OCI-LY3 (cell line): ENCODE results near the gene TDRD1.

ENCODE experiments used
- H2AFZ ChIP-seq: fragments of 200-600, 300-600 bp; shearing (Covaris generic); 2 replicates; pipeline ENCODE4 v1.6.0; 2014; ENCODE audit warnings: antibody characterized with exemption, low read depth, low read length
- H3K27ac ChIP-seq: fragments of 200-600, 300-600 bp; sonication (generic); 2 replicates; pipeline ENCODE4 v1.5.1; 2014; ENCODE audit warnings: mild to moderate bottlenecking, low read length, moderate library complexity, mixed read lengths
- H3K27me3 ChIP-seq: fragments of 200-600, 300-600 bp; sonication (generic); 2 replicates; pipeline ENCODE4 v1.6.1; 2014; ENCODE audit warnings: low read depth, low read length, mixed read lengths
- H3K36me3 ChIP-seq: fragments of 200-600, 300-600 bp; sonication (generic); replicated peaks from 2 replicates; pipeline ENCODE3; 2014; ENCODE audit warnings: low read depth, low read length, mixed read lengths
- H3K4me1 ChIP-seq: fragments of 300-600, 200-600 bp; sonication (generic); 2 replicates; pipeline ENCODE4 v1.6.1; 2014; ENCODE audit warnings: low read length, mixed read lengths
- H3K4me2 ChIP-seq: fragments of 200-600, 300-600 bp; sonication (generic); 2 replicates; pipeline ENCODE4 v1.6.1; 2014; ENCODE audit warnings: low read length, mixed read lengths
- H3K4me3 ChIP-seq: fragments of 300-600, 200-600 bp; sonication (generic); 2 replicates; pipeline ENCODE4 v1.5.1; 2014; ENCODE audit warnings: antibody characterized with exemption, mild to moderate bottlenecking, low read length, moderate library complexity
- H3K79me2 ChIP-seq: fragments of 300-600, 200-600 bp; shearing (Covaris generic); 2 replicates; pipeline ENCODE4 v1.6.1; 2014; ENCODE audit warnings: mild to moderate bottlenecking, low read length, mixed read lengths
- H3K9ac ChIP-seq: fragments of 300-600, 200-600 bp; shearing (Covaris generic); 2 replicates; pipeline ENCODE4 v1.6.0; 2014; ENCODE audit warnings: mild to moderate bottlenecking, low read length, moderate library complexity
- H3K9me3 ChIP-seq: fragments of 200-600, 300-600 bp; shearing (Covaris generic); 2 replicates; pipeline ENCODE4 v1.6.1; 2014; ENCODE audit warnings: low read length, mixed read lengths; ENCODE audit not compliant: insufficient read depth
- H4K20me1 ChIP-seq: fragments of 200-600, 300-600 bp; sonication (generic); 2 replicates; pipeline ENCODE4 v1.6.1; 2016; ENCODE audit warnings: low read length, mixed read lengths; ENCODE audit not compliant: insufficient read depth
- CTCF ChIP-seq: fragments of 200-600, 300-600 bp; sonication (generic); IDR thresholded peaks from 2 replicates; pipeline ENCODE4 v1.5.1; 2014; ENCODE audit warnings: antibody characterized with exemption, low read length, low read depth
- EZH2phosphoT487 ChIP-seq: fragments of 200-600 bp; shearing (Covaris generic); IDR thresholded peaks from 2 replicates; pipeline ENCODE4 v1.6.1; 2018; ENCODE audit warnings: antibody characterized with exemption, mixed run types, low read depth

The TDRD1 gene

GRCh38 chr10:114281461-114281860 is 102.3 kb downstream of the TDRD1 start:
- no peaks in the 10 kb centered on the region for H3K36me3 ChIP-seq
- no peaks in the 10 kb centered on the region for H3K27me3 ChIP-seq
- no peak overlapping the region for H3K4me3 ChIP-seq
- H3K79me2 ChIP-seq = no peaks in the 10 kb centered on the region
- no peaks in the 10 kb centered on the region for H3K9me3 ChIP-seq
- H3K4me2 ChIP-seq = no peak overlapping the region
- no peak overlapping the region for H3K27ac ChIP-seq
- TF ChIP-seq CTCF (no peak), EZH2phosphoT487 (no peak)
- no peaks in the 10 kb centered on the region for H4K20me1 ChIP-seq
- H2AFZ ChIP-seq = no peak overlapping the region
- H3K9ac ChIP-seq = no peak overlapping the region
- no peaks in the 10 kb centered on the region for H3K4me1 ChIP-seq
